SK-N-SH (cell line): Measurements from ENCODE around the gene RAD51B. TPM values are rescaled to one million over a fixed set of nuclear protein-coding genes. Genes with fewer than 3 reads are reported as not detected.

ENCODE experiments used
- CTCF ChIA-PET: fragments of 300-600, 350-600 bp; formaldehyde crosslinking; extraction: SDS; loops from one replicate; lab custom pipeline; 2021; lab: Yijun Ruan, JAX
- POLR2A ChIA-PET: fragments of 350-600 bp; sonication (Branson Sonifier 250); formaldehyde crosslinking; extraction: SDS; loops from one replicate; lab custom pipeline; 2020; ENCODE audit warnings: antibody characterized with exemption, inconsistent platforms; lab: Yijun Ruan, JAX
- DNase-seq: peaks from one replicate; pipeline ENCODE4 v3.0.0; 2012
- H2AFZ ChIP-seq: fragments of 200-600 bp; sonication (generic); 2 replicates; pipeline ENCODE4 v1.8.1; 2016; ENCODE audit warnings: antibody characterized with exemption, mild to moderate bottlenecking, low read depth
- H3F3A ChIP-seq: fragments of 200-600 bp; sonication (generic); replicated peaks from 2 replicates; pipeline ENCODE3; 2016; ENCODE audit warnings: antibody characterized with exemption, mild to moderate bottlenecking; ENCODE audit not compliant: insufficient read depth
- H3K27ac ChIP-seq, 2 experiments: fragments of 200-500 bp in 1 of 2; fragments of 200-600 bp in 1 of 2; sonication (Bioruptor generic) in 1 of 2; sonication (generic), shearing (Covaris generic) in 1 of 2; 2 replicates each; pipeline versions ENCODE4 v1.5.1 to v1.6.1; 2014 to 2016; ENCODE audit warnings: low read depth in 2 of 2, inconsistent platforms in 1 of 2, low read length in 1 of 2, mild to moderate bottlenecking in 1 of 2, mixed read lengths in 1 of 2
- H3K27me3 ChIP-seq: fragments of 200-600 bp; sonication (generic), shearing (Covaris generic); 2 replicates; pipeline ENCODE4 v1.6.1; 2016; ENCODE audit warnings: mixed run types; ENCODE audit not compliant: insufficient read depth
- H3K36me3 ChIP-seq, 2 experiments: fragments of 200-500 bp in 1 of 2; fragments of 200-600 bp in 1 of 2; sonication (Bioruptor generic) in 1 of 2; sonication (generic) in 1 of 2; replicated peaks in 1 of 2; 2 replicates each; pipeline versions ENCODE3 to v1.5.1; 2014 to 2016; ENCODE audit warnings: low read length in 1 of 2, mild to moderate bottlenecking in 1 of 2; ENCODE audit not compliant: insufficient read depth in 2 of 2, control insufficient read depth in 1 of 2
- H3K4me1 ChIP-seq, 2 experiments: fragments of 200-500 bp in 1 of 2; fragments of 200-600 bp in 1 of 2; sonication (Bioruptor generic) in 1 of 2; sonication (generic), shearing (Covaris generic) in 1 of 2; 2 replicates each; pipeline versions ENCODE4 v1.5.1 to v1.6.1; 2014 to 2016; ENCODE audit warnings: low read depth in 1 of 2, low read length in 1 of 2, mixed run types in 1 of 2; ENCODE audit not compliant: insufficient read depth in 2 of 2, control insufficient read depth in 1 of 2
- H3K4me2 ChIP-seq: fragments of 200-600 bp; sonication (generic), shearing (Covaris generic); 2 replicates; pipeline ENCODE4 v1.6.1; 2017; ENCODE audit warnings: mixed run types
- H3K4me3 ChIP-seq, 2 experiments: fragments of 200-500 bp in 1 of 2; fragments of 200-600 bp in 1 of 2; sonication (Bioruptor generic) in 1 of 2; sonication (generic), shearing (Covaris generic) in 1 of 2; 2 replicates each; pipeline versions ENCODE4 v1.5.1 to v1.8.1; 2014 to 2016; ENCODE audit warnings: low read depth in 2 of 2, inconsistent platforms in 1 of 2, low read length in 1 of 2, mild to moderate bottlenecking in 1 of 2, mixed read lengths in 1 of 2, moderate library complexity in 1 of 2
- H3K79me2 ChIP-seq: fragments of 200-600 bp; sonication (generic); 2 replicates; pipeline ENCODE4 v1.8.1; 2017; ENCODE audit warnings: mild to moderate bottlenecking; ENCODE audit not compliant: insufficient read depth
- H3K9ac ChIP-seq: fragments of 200-600 bp; sonication (generic); 2 replicates; pipeline ENCODE4 v1.6.1; 2017; ENCODE audit warnings: mixed run types
- H3K9me2 ChIP-seq: fragments of 200-600 bp; sonication (generic); 2 replicates; pipeline ENCODE4 v1.6.1; 2017; ENCODE audit warnings: mixed run types
- H3K9me3 ChIP-seq: fragments of 200-600 bp; sonication (generic); 2 replicates; pipeline ENCODE4 v1.6.1; 2017; ENCODE audit warnings: mixed run types, mild to moderate bottlenecking, moderate library complexity
- H4K20me1 ChIP-seq: fragments of 200-600 bp; sonication (generic); 2 replicates; pipeline ENCODE4 v1.6.1; 2017; ENCODE audit warnings: mild to moderate bottlenecking, mixed run types; ENCODE audit not compliant: insufficient read depth
- CTCF ChIP-seq: fragments of 200-600 bp; sonication (generic); IDR thresholded peaks from 2 replicates; pipeline ENCODE4 v1.6.1; 2017; ENCODE audit warnings: antibody characterized with exemption, mild to moderate bottlenecking, moderate library complexity
- EZH2phosphoT487 ChIP-seq: fragments of 200-600 bp; sonication (generic); IDR thresholded peaks from 2 replicates; pipeline ENCODE4 v1.6.1; 2017; ENCODE audit warnings: low read depth, mixed run types, mild to moderate bottlenecking, antibody characterized with exemption, moderate library complexity, borderline replicate concordance
- FOXJ3 ChIP-seq: sonication (generic); formaldehyde crosslinking; IDR thresholded peaks from 2 replicates; pipeline ENCODE4 v1.5.1; 2020; ENCODE audit warnings: mild to moderate bottlenecking, missing genetic modification reagents
- FOXM1 ChIP-seq: IDR thresholded peaks from 2 replicates; pipeline ENCODE4 v1.4.0; 2012; ENCODE audit warnings: low read depth, mild to moderate bottlenecking
- GABPA ChIP-seq: IDR thresholded peaks from 2 replicates; pipeline ENCODE4 v1.4.0; 2012; ENCODE audit warnings: low read depth, mild to moderate bottlenecking
- GATA2 ChIP-seq: sonication (generic); formaldehyde crosslinking; IDR thresholded peaks from 2 replicates; pipeline ENCODE4 v1.5.0; 2020; ENCODE audit warnings: mild to moderate bottlenecking, missing genetic modification reagents
- JUND ChIP-seq: IDR thresholded peaks from 2 replicates; pipeline ENCODE4 v1.4.0; 2012
- MAX ChIP-seq: IDR thresholded peaks from 2 replicates; pipeline ENCODE4 v1.4.0; 2012; ENCODE audit warnings: low read depth
- MXI1 ChIP-seq: IDR thresholded peaks from 2 replicates; pipeline ENCODE4 v1.6.1; 2012; ENCODE audit warnings: mild to moderate bottlenecking, low read depth, low read length, improper control_type of control experiment
- NFIC ChIP-seq: IDR thresholded peaks from 2 replicates; pipeline ENCODE4 v1.4.0; 2012; ENCODE audit warnings: borderline replicate concordance
- NRF1 ChIP-seq: IDR thresholded peaks from 2 replicates; pipeline ENCODE4 v1.6.1; 2012; ENCODE audit warnings: low read depth, mild to moderate bottlenecking, low read length
- RXRA ChIP-seq: IDR thresholded peaks from 2 replicates; pipeline ENCODE4 v1.4.0; 2012; ENCODE audit warnings: low read depth, mild to moderate bottlenecking, borderline replicate concordance
- SMC3 ChIP-seq: IDR thresholded peaks from 2 replicates; pipeline ENCODE4 v1.6.1; 2012; ENCODE audit warnings: low read depth, low read length, improper control_type of control experiment
- TCF12 ChIP-seq: IDR thresholded peaks from 2 replicates; pipeline ENCODE4 v1.4.0; 2012
- USF1 ChIP-seq: IDR thresholded peaks from 2 replicates; pipeline ENCODE4 v1.4.0; 2012; ENCODE audit warnings: low read depth, borderline replicate concordance
- YY1 ChIP-seq: IDR thresholded peaks from 2 replicates; pipeline ENCODE4 v1.4.0; 2012; ENCODE audit warnings: low read depth, mild to moderate bottlenecking
- WGBS: methylation state at CpG from one replicate; pipeline ENCODE4 v1.1.6; 2017; ENCODE audit warnings: low lambda C conversion rate; 5-methylcytosine and 5-hydroxymethylcytosine counted together
- polyA plus RNA-seq, 3 experiments: library from polyadenylated mRNA; depleted of rRNA; stranded (reverse); fragments of >200 nt; gene quantifications; 2 replicates each; pipeline ENCODE4 v1.2.3, GENCODE V29; 2012

RAD51B gene
- polyA plus RNA-seq, 1 of the 3 experiments (the other 2 are of a cell fraction) = 6.0 TPM

- TF ChIP-seq CTCF (no peak), JUND (no peak), RXRA (no peak), TCF12 (no peak), GATA2 (no peak), FOXM1 (no peak), NRF1 (no peak), NFIC (no peak)
These were observed 286.9 kb downstream of the RAD51B start (continued) for GRCh38 chr14:68106456-68106855.

GRCh38 chr14:68106905-68107304 is 287.3 kb downstream of the RAD51B start:
- H3K9me3 ChIP-seq = peaks cover 9% of the 10 kb centered on the region; the same call in 1 of the 2 replicates
- POLR2A ChIA-PET = no interaction called here
- no peak overlapping the region for H3K9ac ChIP-seq
- H2AFZ ChIP-seq = no peak overlapping the region
- H3K79me2 ChIP-seq = no peaks in the 10 kb centered on the region
- H3K4me3 ChIP-seq = no peak overlapping the region
- DNase-seq = no peak
- peaks cover 6 to 43% of the 10 kb centered on the region in 2 experiments for H3K4me1 ChIP-seq
- no peaks in the 10 kb centered on the region for H4K20me1 ChIP-seq
- CTCF ChIA-PET = interaction anchor here (0.7 kb wide), 2 partner anchors 21 to 222 kb away, joined by 3 read pairs; no protein-coding TSS in a partner anchor
- 94% methylated on average over 2 of the region's 2 CpGs for WGBS
- TF ChIP-seq USF1 (no peak), TCF12 (no peak), MXI1 (no peak), SMC3 (no peak), RXRA (no peak), JUND (no peak), MAX (no peak), YY1 (no peak), EZH2phosphoT487 (no peak), GABPA (no peak), FOXJ3 (CRISPR knock-in tag) (no peak), GATA2 (no peak)
- no peaks in the 10 kb centered on the region for H3K9me2 ChIP-seq
- no peak overlapping the region for H3K4me2 ChIP-seq
- no peaks in the 10 kb centered on the region for H3F3A ChIP-seq
- no peak overlapping the region for H3K27ac ChIP-seq
- no peaks in the 10 kb centered on the region for H3K27me3 ChIP-seq
- no peaks in the 10 kb centered on the region for H3K36me3 ChIP-seq
